ENCODE measurements around the gene TCEAL9. TPM values are rescaled to one million over a fixed set of nuclear protein-coding genes. Genes with fewer than 3 reads are reported as not detected.

The TCEAL9 gene
- 79.9 to 165 TPM (median 90.7 TPM) in 5 replicates for total RNA-seq (2022; extraction: Qiagen RNA extraction; ENCODE audit: low read depth)

GRCh38 chrX:103356130-103356798 lies at the start of gene TCEAL9:
TCEAL9 (plus strand) TSS chrX:103356506; CDS start chrX:103357685, 1,179 bp downstream.

GRCh38 chrX:103310555-103311398 lies 45.5 kb upstream of the TCEAL9 start, which contains the start of gene BEX2:
BEX2 (minus strand) TSS chrX:103310990; CDS start chrX:103309976, 1,014 bp downstream.

GRCh38 chrX:103329991-103330390 lies 26.3 kb upstream of the TCEAL9 start, which contains the start of gene TCEAL7:
TCEAL7 (plus strand) TSS chrX:103330239; CDS start chrX:103331404, 1,165 bp downstream.

GRCh38 chrX:103376118-103376978 lies 20.0 kb downstream of the TCEAL9 start, which contains the start of gene BEX3:
BEX3 (plus strand) TSS chrX:103376538; CDS start chrX:103377522, 984 bp downstream.

Other genes starting within 250 kb of the TCEAL9 start
- 1.4 to 2.3 TPM (median 2.2 TPM) in 5 replicates for gene BEX4, start 141.4 kb upstream of the TCEAL9 start, total RNA-seq (2022; extraction: Qiagen RNA extraction; ENCODE audit: low read depth)
- gene TCEAL8, start 101.4 kb upstream of the TCEAL9 start, total RNA-seq (2022; extraction: Qiagen RNA extraction; ENCODE audit: low read depth): 16.9 to 41.0 TPM (median 30.2 TPM) in 5 replicates
- not detected in 5 replicates for gene TCEAL5, start 79.8 kb upstream of the TCEAL9 start, total RNA-seq (2022; extraction: Qiagen RNA extraction; ENCODE audit: low read depth)
- gene BEX2, start 45.5 kb upstream of the TCEAL9 start, total RNA-seq (2022; extraction: Qiagen RNA extraction; ENCODE audit: low read depth): 7.5 to 12.9 TPM (median 10.3 TPM) in 5 replicates
- not detected in 5 replicates for gene TCEAL7, start 26.3 kb upstream of the TCEAL9 start, total RNA-seq (2022; extraction: Qiagen RNA extraction; ENCODE audit: low read depth)
- gene BEX3, start 20.0 kb downstream of the TCEAL9 start, total RNA-seq (2022; extraction: Qiagen RNA extraction; ENCODE audit: low read depth): 189 to 260 TPM (median 254 TPM) in 5 replicates
- not detected in 5 replicates for gene RAB40A, start 163.0 kb downstream of the TCEAL9 start, total RNA-seq (2022; extraction: Qiagen RNA extraction; ENCODE audit: low read depth)
- 109 to 166 TPM (median 116 TPM) in 5 replicates for gene TCEAL4, start 229.0 kb downstream of the TCEAL9 start, total RNA-seq (2022; extraction: Qiagen RNA extraction; ENCODE audit: low read depth)